ENCODE results near the gene CST7. TPM values are rescaled to one million over a fixed set of nuclear protein-coding genes. Genes with fewer than 3 reads are reported as not detected.

The CST7 gene
- polyA plus RNA-seq, 2 of the 4 experiments (the other 2 are of a cell fraction) = not detected

Small RNAs within 50 kb of the gene (small RNA-seq; reads per million reads assigned to genes)
- 0 reads per million in 6 experiments for gene RNU6-1257P

Other genes starting within 250 kb of the CST7 start
- 113 and 118 TPM in 2 replicates for gene APMAP, start 43.5 kb downstream of the CST7 start, polyA plus RNA-seq (2011; rRNA removed)
- gene APMAP, start 43.5 kb downstream of the CST7 start, polyA plus RNA-seq (2017; fragmentation: RNase III; extraction: RNeasy Plus Mini Kit Qiagen cat#74134 plus additional on column Dnase treatment) = 137 to 141 TPM (median 139 TPM) in 3 replicates
- 7.2 and 8.5 TPM in 2 replicates for gene ACSS1, start 108.9 kb downstream of the CST7 start, polyA plus RNA-seq (2011; rRNA removed)
- gene ACSS1, start 108.9 kb downstream of the CST7 start, polyA plus RNA-seq (2017; fragmentation: RNase III; extraction: RNeasy Plus Mini Kit Qiagen cat#74134 plus additional on column Dnase treatment) = 7.6 to 8.1 TPM (median 7.6 TPM) in 3 replicates
- 2.9 and 3.6 TPM in 2 replicates for gene VSX1, start 132.9 kb downstream of the CST7 start, polyA plus RNA-seq (2011; rRNA removed)
- gene VSX1, start 132.9 kb downstream of the CST7 start, polyA plus RNA-seq (2017; fragmentation: RNase III; extraction: RNeasy Plus Mini Kit Qiagen cat#74134 plus additional on column Dnase treatment) = 0.52 to 1.2 TPM (median 0.77 TPM) in 3 replicates
- 85.7 and 95.4 TPM in 2 replicates for gene ENTPD6, start 246.4 kb downstream of the CST7 start, polyA plus RNA-seq (2011; rRNA removed)
- 86.9 to 90.0 TPM (median 87.0 TPM) in 3 replicates for gene ENTPD6, start 246.4 kb downstream of the CST7 start, polyA plus RNA-seq (2017; fragmentation: RNase III; extraction: RNeasy Plus Mini Kit Qiagen cat#74134 plus additional on column Dnase treatment)